SH-SY5Y (cell line): ENCODE results near the gene ARHGAP4.

Source experiments
- GATA2 ChIP-seq: IDR thresholded peaks from 2 replicates; pipeline ENCODE4 v1.6.1; 2011; ENCODE audit warnings: mild to moderate bottlenecking, low read depth, low read length
- GATA3 ChIP-seq: IDR thresholded peaks from 2 replicates; pipeline ENCODE4 v1.6.1; 2011; ENCODE audit warnings: low read depth, mild to moderate bottlenecking, low read length, moderate library complexity

DNA sequence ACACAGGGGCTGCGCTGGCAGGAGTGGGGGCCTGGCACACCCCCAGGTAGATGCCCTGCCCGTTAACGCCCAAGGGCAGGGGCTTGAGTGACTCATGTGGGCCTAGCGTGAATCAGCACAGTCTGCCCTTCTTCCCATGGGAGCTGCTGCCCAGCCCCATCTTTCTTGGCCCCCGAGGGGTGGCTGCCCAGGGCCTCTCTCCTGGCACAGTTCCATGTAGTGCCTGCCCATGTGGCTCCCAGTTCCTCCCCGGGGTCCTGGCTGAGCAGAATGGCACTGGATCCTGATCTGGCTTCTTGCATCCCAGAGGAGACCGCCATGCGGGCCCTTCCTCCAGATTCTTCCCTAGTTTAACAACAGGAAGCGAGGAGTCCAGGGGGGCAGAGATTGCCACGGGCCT, 23.7 kb downstream of the ARHGAP4 start:
- TF ChIP-seq GATA2 (no peak), GATA3 (no peak)
